ENCODE data around the gene SYT4.

- TF ChIP-seq, protein P1, sequence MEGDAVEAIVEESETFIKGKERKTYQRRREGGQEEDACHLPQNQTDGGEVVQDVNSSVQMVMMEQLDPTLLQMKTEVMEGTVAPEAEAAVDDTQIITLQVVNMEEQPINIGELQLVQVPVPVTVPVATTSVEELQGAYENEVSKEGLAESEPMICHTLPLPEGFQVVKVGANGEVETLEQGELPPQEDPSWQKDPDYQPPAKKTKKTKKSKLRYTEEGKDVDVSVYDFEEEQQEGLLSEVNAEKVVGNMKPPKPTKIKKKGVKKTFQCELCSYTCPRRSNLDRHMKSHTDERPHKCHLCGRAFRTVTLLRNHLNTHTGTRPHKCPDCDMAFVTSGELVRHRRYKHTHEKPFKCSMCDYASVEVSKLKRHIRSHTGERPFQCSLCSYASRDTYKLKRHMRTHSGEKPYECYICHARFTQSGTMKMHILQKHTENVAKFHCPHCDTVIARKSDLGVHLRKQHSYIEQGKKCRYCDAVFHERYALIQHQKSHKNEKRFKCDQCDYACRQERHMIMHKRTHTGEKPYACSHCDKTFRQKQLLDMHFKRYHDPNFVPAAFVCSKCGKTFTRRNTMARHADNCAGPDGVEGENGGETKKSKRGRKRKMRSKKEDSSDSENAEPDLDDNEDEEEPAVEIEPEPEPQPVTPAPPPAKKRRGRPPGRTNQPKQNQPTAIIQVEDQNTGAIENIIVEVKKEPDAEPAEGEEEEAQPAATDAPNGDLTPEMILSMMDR (conservative IDR thresholded peaks at IDR 0.05; ENCODE audit: low read length): peak; percentile 70
- TF ChIP-seq EZH2phosphoT487 (IDR thresholded peaks at IDR 0.05; ENCODE audit: borderline replicate concordance): no peak
Observed at GRCh38 chr18:43271593-43272432, 5.5 kb downstream of the SYT4 start.
